ENCODE data around the gene CTBP2. TPM values are rescaled to one million over a fixed set of nuclear protein-coding genes. Genes with fewer than 3 reads are reported as not detected.

CTBP2 gene
- total and polyA plus RNA-seq, 11 donors = 10.1 to 45.5 (median 29.1) TPM

GRCh38 chr10:125011926-125012705, 148.2 kb downstream of the CTBP2 start:
- H3K27me3 ChIP-seq = no peaks in the 10 kb centered on the region
- peaks cover 0 to 7% (median 0%) of the 10 kb centered on the region in 9 donors for H3K36me3 ChIP-seq
- no peaks in the 10 kb centered on the region for H3K9me3 ChIP-seq
- ATAC-seq (peak; percentile 29 to 63 (median 50)), DNase-seq (peak; percentile 66 to 78 (median 72))
- TF ChIP-seq POLR2A (IDR thresholded peaks at IDR 0.05) = no peak
- TF ChIP-seq, protein P1, sequence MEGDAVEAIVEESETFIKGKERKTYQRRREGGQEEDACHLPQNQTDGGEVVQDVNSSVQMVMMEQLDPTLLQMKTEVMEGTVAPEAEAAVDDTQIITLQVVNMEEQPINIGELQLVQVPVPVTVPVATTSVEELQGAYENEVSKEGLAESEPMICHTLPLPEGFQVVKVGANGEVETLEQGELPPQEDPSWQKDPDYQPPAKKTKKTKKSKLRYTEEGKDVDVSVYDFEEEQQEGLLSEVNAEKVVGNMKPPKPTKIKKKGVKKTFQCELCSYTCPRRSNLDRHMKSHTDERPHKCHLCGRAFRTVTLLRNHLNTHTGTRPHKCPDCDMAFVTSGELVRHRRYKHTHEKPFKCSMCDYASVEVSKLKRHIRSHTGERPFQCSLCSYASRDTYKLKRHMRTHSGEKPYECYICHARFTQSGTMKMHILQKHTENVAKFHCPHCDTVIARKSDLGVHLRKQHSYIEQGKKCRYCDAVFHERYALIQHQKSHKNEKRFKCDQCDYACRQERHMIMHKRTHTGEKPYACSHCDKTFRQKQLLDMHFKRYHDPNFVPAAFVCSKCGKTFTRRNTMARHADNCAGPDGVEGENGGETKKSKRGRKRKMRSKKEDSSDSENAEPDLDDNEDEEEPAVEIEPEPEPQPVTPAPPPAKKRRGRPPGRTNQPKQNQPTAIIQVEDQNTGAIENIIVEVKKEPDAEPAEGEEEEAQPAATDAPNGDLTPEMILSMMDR (IDR thresholded peaks at IDR 0.05) = no peak
- intact Hi-C loops (cut with DNase I) = no loop called here
- no peak overlapping the region for H3K4me3 ChIP-seq
- 46 to 52% (median 50%) methylated on average over 22 to 27 of the region's 27 CpGs for WGBS, 4 donors
- peak overlapping the region; percentile 19 to 81 (median 74) for H3K27ac ChIP-seq
- H3K4me1 ChIP-seq = peaks cover 22 to 94% (median 69%) of the 10 kb centered on the region in 12 donors

DNA sequence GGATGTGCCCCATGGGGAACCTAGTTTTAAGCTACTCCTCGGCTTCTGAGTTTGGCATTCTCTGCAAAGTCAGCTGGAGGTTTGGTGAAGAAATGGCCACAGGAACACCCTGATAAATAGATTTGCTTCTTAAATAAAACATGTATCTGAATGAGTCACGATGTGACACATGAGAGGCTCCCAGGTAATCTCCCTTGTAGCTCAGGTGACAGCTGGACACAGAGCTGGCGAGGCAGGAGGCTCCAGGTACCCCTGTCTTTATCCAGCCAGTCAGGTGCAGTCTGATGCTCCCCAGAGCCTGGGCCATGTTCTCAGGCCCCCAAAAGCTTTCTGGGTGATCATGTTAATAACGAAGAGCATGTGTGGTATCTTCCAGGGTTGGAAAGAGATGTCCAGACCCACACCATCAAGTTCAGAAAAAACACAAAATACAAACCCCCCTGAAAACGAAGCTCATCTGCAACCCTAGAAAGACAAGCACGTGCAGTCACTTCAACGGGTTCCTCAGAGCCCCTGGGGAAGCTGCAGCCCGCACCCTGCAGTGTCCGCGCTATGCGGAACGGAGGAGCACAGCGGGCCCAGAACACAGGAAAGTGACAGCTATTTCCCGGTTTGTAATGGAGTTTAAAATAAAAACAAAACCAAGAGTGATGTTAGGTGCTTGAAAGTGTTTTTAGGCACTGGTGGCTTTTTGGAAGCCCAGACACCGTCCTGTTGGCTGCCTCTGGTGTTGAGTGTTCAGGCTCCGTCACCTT, 149.0 kb downstream of the CTBP2 start:
- Histone ChIP-seq H3K4me3 (no peak overlapping the region), H3K36me3 (peaks cover 0 to 7% (median 0%) of the 10 kb centered on the region in 9 donors), H3K9me3 (no peaks in the 10 kb centered on the region), H3K27me3 (no peaks in the 10 kb centered on the region), H3K4me1 (peaks cover 19 to 94% (median 68%) of the 10 kb centered on the region in 12 donors), H3K27ac (peak overlapping the region; percentile 19 to 81 (median 74))
- DNase-seq (peak in 1 of 5 donors; percentile 22), ATAC-seq (no peak)
- 60 to 70% (median 67%) methylated on average over 16 of the region's 16 CpGs for WGBS, 4 donors
- TF ChIP-seq POLR2A (IDR thresholded peaks at IDR 0.05) = no peak
- TF ChIP-seq, protein P1 (IDR thresholded peaks at IDR 0.05) = no peak
- intact Hi-C loops (cut with DNase I) = no loop called here

- no peak overlapping the region for H3K4me3 ChIP-seq
- no peak for TF ChIP-seq POLR2A (IDR thresholded peaks at IDR 0.05)
- TF ChIP-seq, protein P1 (IDR thresholded peaks at IDR 0.05) = no peak
- intact Hi-C loops (cut with DNase I) = no loop called here
- H3K27ac ChIP-seq = peak overlapping the region in 6 of 12 donors; percentile 67 to 81 (median 78)
- DNase-seq = peak in 2 of 5 donors; percentile 17 to 18
- H3K4me1 ChIP-seq = peaks cover 9 to 90% (median 58%) of the 10 kb centered on the region in 12 donors
- no peaks in the 10 kb centered on the region for H3K27me3 ChIP-seq
- no peak for ATAC-seq
- no peaks in the 10 kb centered on the region for H3K9me3 ChIP-seq
- peaks cover 0 to 12% (median 0%) of the 10 kb centered on the region in 9 donors for H3K36me3 ChIP-seq
- WGBS, 4 donors = 74 to 80% (median 78%) methylated on average over 5 of the region's 5 CpGs
Measured at GRCh38 chr10:125010362-125010761, 150.0 kb downstream of the CTBP2 start.
